Neural cell (in vitro differentiated cells): ENCODE results near the gene TXNIP. TPM values are rescaled to one million over a fixed set of nuclear protein-coding genes. Genes with fewer than 3 reads are reported as not detected.

Source experiments
- H2AFZ ChIP-seq: fragments of 200-600, 300-800 bp; sonication (generic), shearing (Covaris generic); 2 replicates; pipeline ENCODE4 v1.6.0; 2014; ENCODE audit warnings: low read depth, mild to moderate bottlenecking, antibody characterized with exemption, low read length, moderate library complexity
- H3F3A ChIP-seq: fragments of 200-600 bp; shearing (Covaris generic); 2 replicates; pipeline ENCODE4 v1.6.1; 2016; ENCODE audit warnings: mild to moderate bottlenecking, moderate library complexity, mixed read lengths, antibody characterized with exemption, low read length; ENCODE audit not compliant: insufficient read depth, poor library complexity, severe bottlenecking
- H3K27ac ChIP-seq: fragments of 200-600, 300-800 bp; sonication (generic), shearing (Covaris generic); 2 replicates; pipeline ENCODE4 v1.5.1; 2014; ENCODE audit warnings: mild to moderate bottlenecking, low read length, moderate library complexity
- H3K27me3 ChIP-seq: fragments of 300-800, 200-600 bp; sonication (generic), shearing (Covaris generic); 2 replicates; pipeline ENCODE4 v1.6.0; 2014; ENCODE audit warnings: mild to moderate bottlenecking, low read depth, low read length, moderate library complexity; ENCODE audit not compliant: insufficient read depth
- H3K36me3 ChIP-seq: fragments of 300-800, 200-600 bp; sonication (generic), shearing (Covaris generic); 2 replicates; pipeline ENCODE4 v1.5.1; 2014; ENCODE audit warnings: mild to moderate bottlenecking, antibody characterized with exemption, low read length, moderate library complexity; ENCODE audit not compliant: insufficient read depth
- H3K4me2 ChIP-seq: fragments of 300-800, 200-600 bp; sonication (generic), shearing (Covaris generic); 2 replicates; pipeline ENCODE4 v1.6.0; 2014; ENCODE audit warnings: mild to moderate bottlenecking, low read length
- H3K4me3 ChIP-seq: fragments of 300-800, 200-600 bp; sonication (generic), shearing (Covaris generic); 2 replicates; pipeline ENCODE4 v1.5.1; 2014; ENCODE audit warnings: mild to moderate bottlenecking, low read length, moderate library complexity
- H3K79me2 ChIP-seq: fragments of 200-600 bp; shearing (Covaris generic); replicated peaks from 2 replicates; pipeline ENCODE4 v1.6.0; 2014; ENCODE audit warnings: mild to moderate bottlenecking, low read length, moderate library complexity; ENCODE audit not compliant: insufficient read depth
- H3K9ac ChIP-seq: fragments of 300-800, 200-600 bp; sonication (generic), shearing (Covaris generic); 2 replicates; pipeline ENCODE4 v1.6.1; 2016; ENCODE audit warnings: mild to moderate bottlenecking, low read length, mixed read lengths
- H3K9me2 ChIP-seq: fragments of 200-600 bp; shearing (Covaris generic); 2 replicates; pipeline ENCODE4 v1.6.1; 2016; ENCODE audit warnings: mild to moderate bottlenecking, low read length, mixed read lengths; ENCODE audit not compliant: insufficient read depth
- H3K9me3 ChIP-seq: fragments of 200-600, 300-800 bp; sonication (generic), shearing (Covaris generic); 2 replicates; pipeline ENCODE4 v1.6.1; 2016; ENCODE audit warnings: mild to moderate bottlenecking, mixed run types, low read length, moderate library complexity, mixed read lengths
- H4K20me1 ChIP-seq: fragments of 200-600 bp; shearing (Covaris generic); 2 replicates; pipeline ENCODE4 v1.6.1; 2016; ENCODE audit warnings: mild to moderate bottlenecking, mixed run types; ENCODE audit not compliant: insufficient read depth
- EP300 ChIP-seq: fragments of 450-650 bp; conservative IDR thresholded peaks from 2 replicates; pipeline ENCODE4 v1.6.1; 2014; ENCODE audit warnings: antibody characterized with exemption, mild to moderate bottlenecking, moderate library complexity; ENCODE audit not compliant: poor library complexity, severe bottlenecking
- EZH2 ChIP-seq: fragments of 200-600, 300-800 bp; shearing (Covaris generic), sonication (generic); IDR thresholded peaks from 2 replicates; pipeline ENCODE4 v1.6.1; 2014; ENCODE audit warnings: antibody characterized with exemption, low read length, borderline replicate concordance, mild to moderate bottlenecking; ENCODE audit not compliant: insufficient read depth, poor library complexity, severe bottlenecking
- MXI1 ChIP-seq: fragments of 450-650 bp; conservative IDR thresholded peaks from 2 replicates; pipeline ENCODE4 v1.6.1; 2014; ENCODE audit warnings: antibody characterized with exemption, mild to moderate bottlenecking; ENCODE audit not compliant: poor library complexity, severe bottlenecking
- POLR2AphosphoS5 ChIP-seq: IDR thresholded peaks from 2 replicates; pipeline ENCODE4 v1.6.1; 2012
- RAD21 ChIP-seq: fragments of 450-650 bp; conservative IDR thresholded peaks from 2 replicates; pipeline ENCODE4 v1.6.1; 2014; ENCODE audit warnings: antibody characterized with exemption, mild to moderate bottlenecking, moderate library complexity
- REST ChIP-seq: IDR thresholded peaks from 2 replicates; pipeline ENCODE4 v1.6.1; 2012; ENCODE audit warnings: borderline replicate concordance
- SMC3 ChIP-seq: fragments of 450-650 bp; conservative IDR thresholded peaks from 2 replicates; pipeline ENCODE4 v1.6.1; 2014; ENCODE audit warnings: antibody characterized with exemption, mild to moderate bottlenecking, moderate library complexity; ENCODE audit not compliant: poor library complexity
- TAF1 ChIP-seq: IDR thresholded peaks from 2 replicates; pipeline ENCODE4 v1.6.1; 2012; ENCODE audit warnings: low read depth
- polyA plus RNA-seq: library from polyadenylated mRNA; depleted of rRNA; stranded (reverse); fragments of >200 nt; gene quantifications from 2 replicates; pipeline ENCODE4 v1.2.3, GENCODE V29; 2014

TXNIP gene
- polyA plus RNA-seq, 1 donor from 2014 or later: 140 TPM

GRCh38 chr1:145949219-145949618, 47.2 kb downstream of the TXNIP start:
- peaks cover 17% of the 10 kb centered on the region for H3K79me2 ChIP-seq
- H2AFZ ChIP-seq: no peak overlapping the region
- no peaks in the 10 kb centered on the region for H3K9me2 ChIP-seq
- H3F3A ChIP-seq: no peaks in the 10 kb centered on the region
- H3K27ac ChIP-seq: no peak overlapping the region
- H4K20me1 ChIP-seq: no peaks in the 10 kb centered on the region
- H3K36me3 ChIP-seq: no peaks in the 10 kb centered on the region
- no peak for TF ChIP-seq MXI1
- TF ChIP-seq SMC3: no peak
- TF ChIP-seq REST: no peak
- TF ChIP-seq RAD21: no peak
- no peak for TF ChIP-seq TAF1
- no peak for TF ChIP-seq POLR2AphosphoS5
- TF ChIP-seq EZH2: no peak
- TF ChIP-seq EP300: no peak
- H3K4me3 ChIP-seq: no peak overlapping the region
- no peak overlapping the region for H3K4me2 ChIP-seq
- H3K27me3 ChIP-seq: no peaks in the 10 kb centered on the region
- H3K9me3 ChIP-seq: no peaks in the 10 kb centered on the region
- no peak overlapping the region for H3K9ac ChIP-seq

- Histone ChIP-seq H3K4me2 (no peak overlapping the region), H3K9me2 (no peaks in the 10 kb centered on the region), H3F3A (no peaks in the 10 kb centered on the region), H2AFZ (no peak overlapping the region), H3K36me3 (no peaks in the 10 kb centered on the region), H3K27ac (no peak overlapping the region), H3K9me3 (no peaks in the 10 kb centered on the region), H3K9ac (no peak overlapping the region), H3K79me2 (peaks cover 2% of the 10 kb centered on the region), H4K20me1 (no peaks in the 10 kb centered on the region), H3K27me3 (no peaks in the 10 kb centered on the region), H3K4me3 (no peak overlapping the region)
- TF ChIP-seq EZH2: no peak
Measured at GRCh38 chr1:145947551-145947950, 48.8 kb downstream of the TXNIP start.

- TF ChIP-seq REST (no peak), TAF1 (no peak), MXI1 (no peak), RAD21 (no peak), POLR2AphosphoS5 (no peak)
- H3K79me2 ChIP-seq: no peaks in the 10 kb centered on the region
Measured at GRCh38 chr1:145946477-145946986, 49.8 kb downstream of the TXNIP start.

More at GRCh38 chr1:145946477-145946986, 49.8 kb downstream of the TXNIP start:
- no peaks in the 10 kb centered on the region for H4K20me1 ChIP-seq
- H3F3A ChIP-seq: no peaks in the 10 kb centered on the region
- H2AFZ ChIP-seq: no peak overlapping the region
- H3K27ac ChIP-seq: no peak overlapping the region
- no peak overlapping the region for H3K4me2 ChIP-seq
- no peaks in the 10 kb centered on the region for H3K9me2 ChIP-seq
- H3K4me3 ChIP-seq: no peak overlapping the region
- no peaks in the 10 kb centered on the region for H3K9me3 ChIP-seq
- no peaks in the 10 kb centered on the region for H3K36me3 ChIP-seq
- no peak overlapping the region for H3K9ac ChIP-seq
- H3K27me3 ChIP-seq: no peaks in the 10 kb centered on the region
